HCT116 (cell line): Measurements from ENCODE around the gene PRKCD.

Source experiments
- ATF3 ChIP-seq: IDR thresholded peaks from 2 replicates; pipeline ENCODE4 v1.6.1; 2012
- CTCF ChIP-seq, 3 experiments: fragments of 200-600 bp in 1 of 3; sonication (generic) in 1 of 3; IDR thresholded peaks in 2 of 3; conservative IDR thresholded peaks in 1 of 3; 2 replicates each; pipeline ENCODE4 v1.5.1; 2012 to 2017; ENCODE audit warnings: low read depth in 2 of 3, low read length in 2 of 3, antibody characterized with exemption in 1 of 3, borderline replicate concordance in 1 of 3, control low read depth in 1 of 3, mild to moderate bottlenecking in 1 of 3, mixed read lengths in 1 of 3, mixed run types in 1 of 3, moderate library complexity in 1 of 3; ENCODE audit not compliant: insufficient read depth in 1 of 3
- EGR1 ChIP-seq: IDR thresholded peaks from 2 replicates; pipeline ENCODE4 v1.6.1; 2012; ENCODE audit warnings: low read depth
- EZH2 ChIP-seq: fragments of 200-600 bp; sonication (generic); IDR thresholded peaks from 2 replicates; pipeline ENCODE4 v1.6.1; 2017; ENCODE audit warnings: antibody characterized with exemption, mixed run types
- EZH2phosphoT487 ChIP-seq: fragments of 200-600 bp; IDR thresholded peaks from 2 replicates; pipeline ENCODE4 v1.6.1; 2018; ENCODE audit warnings: antibody characterized with exemption, borderline replicate concordance
- POLR2AphosphoS5 ChIP-seq: IDR thresholded peaks from 2 replicates; pipeline ENCODE4 v1.6.1; 2011; ENCODE audit warnings: mild to moderate bottlenecking, low read depth, low read length, moderate library complexity
- RAD21 ChIP-seq: IDR thresholded peaks from 2 replicates; pipeline ENCODE4 v1.6.1; 2012; ENCODE audit warnings: low read depth, mild to moderate bottlenecking
- REST ChIP-seq: IDR thresholded peaks from 2 replicates; pipeline ENCODE4 v1.6.1; 2012; ENCODE audit warnings: low read depth
- TCF7L2 ChIP-seq: IDR thresholded peaks from 2 replicates; pipeline ENCODE4 v1.7.0; 2011; ENCODE audit warnings: borderline replicate concordance, inconsistent platforms; ENCODE audit not compliant: insufficient read depth, insufficient read length; ENCODE audit errors: extremely low read depth

- TF ChIP-seq CTCF (IDR thresholded peaks at IDR 0.05 in 2 of 3, conservative IDR thresholded peaks at IDR 0.05 in 1 of 3; ENCODE audit: borderline replicate concordance in 1 of 3, insufficient read depth in 1 of 3, low read depth in 2 of 3, low read length in 2 of 3) (no peak), REST (no peak), EZH2phosphoT487 (no peak), POLR2AphosphoS5 (no peak), EGR1 (no peak), ATF3 (no peak), RAD21 (no peak), TCF7L2 (no peak), EZH2 (no peak)
Observed at GRCh38 chr3:53198256-53198977, 37.4 kb downstream of the PRKCD start.
